Right renal pelvis (tissue), 4 donors: ENCODE results near the gene FHAD1. TPM values are rescaled to one million over a fixed set of nuclear protein-coding genes. Genes with fewer than 3 reads are reported as not detected.

Experiments
- DNase-seq, 4 donors: peaks; one replicate each; pipeline ENCODE4 v3.0.0-alpha.2; 2013; ENCODE audit warnings: low read depth in 4 of 4, low spot score in 3 of 4, missing footprints in 1 of 4
- polyA plus RNA-seq, 4 donors: library from polyadenylated mRNA; unstranded; fragments of 120-200 nt; gene quantifications; one replicate each; pipeline ENCODE4 v1.2.1, GENCODE V29; 2013; ENCODE audit not compliant: insufficient read length in 4 of 4

FHAD1 gene
- polyA plus RNA-seq, 4 donors, result 2.8 to 3.9 (median 3.3) TPM

GRCh38 chr1:15323989-15324868 is 77.2 kb downstream of the FHAD1 start:
- DNase-seq, result no peak

GRCh38 chr1:15324869-15325335 is 77.9 kb downstream of the FHAD1 start:
- DNase-seq, result no peak

- DNase-seq, result no peak
Measured at GRCh38 chr1:15325375-15326085, 78.5 kb downstream of the FHAD1 start.

- no peak for DNase-seq
Measured at GRCh38 chr1:15326691-15327588, 79.9 kb downstream of the FHAD1 start.

- no peak for DNase-seq
Measured at GRCh38 chr1:15328351-15329103, 81.5 kb downstream of the FHAD1 start.

- DNase-seq, result no peak
Measured at GRCh38 chr1:15329104-15329820, 82.2 kb downstream of the FHAD1 start.

GRCh38 chr1:15330028-15330427 is 83.0 kb downstream of the FHAD1 start:
- no peak for DNase-seq

GRCh38 chr1:15331180-15331579 is 84.2 kb downstream of the FHAD1 start:
- no peak for DNase-seq

- no peak for DNase-seq
Measured at GRCh38 chr1:15331734-15332133, 84.7 kb downstream of the FHAD1 start.

GRCh38 chr1:15332525-15332924 is 85.5 kb downstream of the FHAD1 start:
- no peak for DNase-seq

- no peak for DNase-seq
Measured at GRCh38 chr1:15332952-15333715, 86.1 kb downstream of the FHAD1 start.

GRCh38 chr1:15334995-15335394 is 88.0 kb downstream of the FHAD1 start:
- no peak for DNase-seq

GRCh38 chr1:15336866-15337265 is 89.8 kb downstream of the FHAD1 start:
- DNase-seq, result no peak

- DNase-seq, result no peak
Measured at GRCh38 chr1:15337656-15338402, 90.8 kb downstream of the FHAD1 start.

GRCh38 chr1:15339570-15339969 is 92.5 kb downstream of the FHAD1 start:
- no peak for DNase-seq

GRCh38 chr1:15341228-15341627 is 94.2 kb downstream of the FHAD1 start:
- DNase-seq, result no peak

- DNase-seq, result no peak
Measured at GRCh38 chr1:15341634-15342407, 94.8 kb downstream of the FHAD1 start.
